GM19025 (cell line): Measurements from ENCODE around the gene TNFRSF1A.
"Not testable (repeated sequence)": the region's sequence is repeated elsewhere in the genome, so short reads cannot be mapped to it uniquely, and the experiment has no call there.

Experiments used
- ATAC-seq: cut with Tn5 transposase; IDR thresholded peaks from one replicate; pipeline ENCODE4 v1.9.1; 2021; ENCODE audit warnings: mild to moderate bottlenecking, low read depth, moderate library complexity; ENCODE audit not compliant: unreplicated experiment

TNFRSF1A gene

GRCh38 chr12:6311822-6312528, 29.9 kb downstream of the TNFRSF1A start:
- ATAC-seq = no peak

- no peak for ATAC-seq
Observed at GRCh38 chr12:6310771-6311610, 30.9 kb downstream of the TNFRSF1A start.

DNA sequence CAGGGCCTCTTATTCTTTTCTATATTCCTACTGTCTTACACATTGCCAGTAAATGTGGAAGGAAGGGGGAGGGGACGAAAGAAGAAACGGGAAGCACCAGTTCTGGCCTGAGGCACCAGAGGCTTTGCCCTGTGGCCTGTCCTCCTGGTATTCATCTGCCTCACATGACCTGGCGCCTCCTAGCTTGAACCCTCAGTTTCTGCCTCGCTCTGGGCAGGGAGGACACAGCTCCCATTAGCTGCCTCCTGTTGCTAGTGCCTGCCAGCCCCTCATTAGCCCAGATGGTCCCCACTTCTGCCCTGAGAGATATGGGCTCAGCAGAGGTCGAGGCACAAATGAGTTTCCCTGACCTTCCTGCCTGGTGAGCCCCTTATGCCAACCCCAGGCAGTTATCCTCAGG, 34.3 kb downstream of the TNFRSF1A start:
- ATAC-seq = no peak

GRCh38 chr12:6306599-6307220, 35.2 kb downstream of the TNFRSF1A start:
- ATAC-seq = no peak

GRCh38 chr12:6306151-6306550, 35.7 kb downstream of the TNFRSF1A start:
- ATAC-seq = no peak

- no peak for ATAC-seq
Observed at GRCh38 chr12:6303071-6303470, 38.8 kb downstream of the TNFRSF1A start.

DNA sequence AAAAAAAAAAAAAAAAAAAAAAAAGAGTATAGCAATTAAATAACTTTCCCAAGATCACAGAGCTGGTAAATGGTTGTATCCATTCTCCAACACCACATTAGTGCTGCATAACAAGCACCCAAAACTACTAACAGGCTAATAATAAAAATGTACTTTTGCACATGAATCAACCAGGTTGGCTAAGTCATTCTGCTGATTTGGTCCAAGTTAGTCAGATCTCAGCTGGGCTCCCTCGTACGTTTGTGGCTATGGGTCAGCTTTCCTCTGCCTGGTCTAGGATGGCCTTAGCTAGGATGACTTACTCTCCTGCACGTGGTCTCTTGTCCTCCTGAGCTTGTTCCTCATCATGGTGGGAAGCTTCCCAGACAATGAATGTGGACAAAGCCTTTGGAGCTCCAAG, 39.3 kb downstream of the TNFRSF1A start:
- ATAC-seq = no peak

DNA sequence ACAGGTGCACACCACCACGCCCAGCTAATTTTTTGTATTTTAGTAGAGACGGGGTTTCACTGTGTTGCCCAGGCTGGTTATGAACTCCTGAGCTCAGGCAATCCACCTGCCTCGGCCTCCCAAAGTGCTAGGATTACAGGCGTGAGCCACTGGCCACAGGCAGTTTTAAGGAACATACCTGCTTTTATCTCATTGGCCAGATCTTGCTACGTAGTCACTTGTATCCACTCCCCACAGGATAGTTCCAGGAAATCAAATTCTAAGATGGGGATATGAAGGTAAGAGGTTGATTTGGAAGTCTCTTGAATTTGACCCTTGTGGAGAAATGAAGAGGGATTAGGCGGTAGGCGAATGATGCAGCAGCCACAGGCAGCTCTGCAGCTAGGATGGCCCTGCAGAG, 40.2 kb downstream of the TNFRSF1A start:
- no peak for ATAC-seq

DNA sequence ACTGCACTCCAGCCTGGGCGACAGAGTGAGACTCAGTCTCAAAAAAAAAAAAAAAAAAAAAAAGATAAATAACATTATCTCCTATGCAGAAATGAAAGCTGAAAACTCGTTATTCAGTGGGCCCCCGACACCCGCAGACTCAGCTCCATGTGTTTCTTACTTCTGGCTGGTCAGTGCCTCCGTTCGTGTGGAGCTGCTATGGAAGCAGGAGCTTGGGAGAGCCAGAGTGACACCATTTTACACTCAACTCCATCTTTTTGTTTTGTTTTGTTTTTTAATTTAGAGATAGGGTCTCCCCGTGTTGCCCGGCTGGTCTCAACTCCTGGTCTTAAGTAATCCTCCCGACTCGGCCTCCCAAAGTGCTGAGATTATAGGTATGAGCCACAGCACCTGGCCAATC, 44.7 kb downstream of the TNFRSF1A start:
- ATAC-seq = no peak

- ATAC-seq = no peak
Observed at GRCh38 chr12:6295094-6295811, 46.6 kb downstream of the TNFRSF1A start.

DNA sequence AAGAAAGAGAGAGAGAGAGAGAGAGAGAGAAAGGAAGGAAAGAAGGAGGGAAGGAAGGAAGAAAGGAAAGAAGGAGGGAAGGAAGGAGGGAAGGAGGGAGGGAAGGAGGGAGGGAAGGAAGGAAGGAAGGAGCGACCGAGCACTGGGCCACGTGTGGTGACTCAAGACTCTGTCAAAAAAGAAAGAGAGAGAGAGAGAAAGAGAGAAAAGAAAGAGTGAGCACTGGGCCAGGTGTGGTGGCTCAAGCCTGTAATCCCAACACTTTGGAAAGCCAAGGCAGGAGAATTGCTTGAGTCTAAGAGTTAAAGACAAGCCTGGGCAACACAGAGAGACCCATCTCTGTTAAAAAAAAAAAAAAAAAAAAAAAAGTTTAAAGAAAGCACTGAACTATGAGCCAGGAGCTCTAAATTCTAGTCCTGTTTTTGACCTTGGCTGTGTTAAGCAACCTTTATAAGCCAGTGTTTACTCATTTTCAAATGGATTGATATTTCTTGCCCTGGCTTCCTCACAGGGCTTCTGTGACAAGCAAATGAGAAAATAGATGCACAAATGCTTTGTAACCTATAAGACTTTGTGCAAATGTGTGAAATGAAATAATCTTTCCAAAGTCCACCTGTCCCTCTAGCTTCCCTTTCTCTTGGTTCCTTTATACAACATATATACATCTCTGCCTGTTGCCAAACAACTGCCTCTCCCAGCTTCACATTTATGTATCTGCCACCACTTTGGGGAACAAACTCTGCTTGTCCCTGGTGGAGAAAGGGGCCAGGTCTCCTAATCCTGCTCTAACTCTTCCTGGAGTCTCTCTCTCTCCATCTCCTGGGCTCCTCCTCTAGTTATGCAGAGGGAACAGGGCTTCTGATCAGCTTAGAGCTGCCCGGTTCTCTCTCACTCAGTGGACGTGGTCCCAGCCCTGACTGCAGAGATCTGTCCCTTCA, 47.5 kb downstream of the TNFRSF1A start:
- no peak for ATAC-seq

DNA sequence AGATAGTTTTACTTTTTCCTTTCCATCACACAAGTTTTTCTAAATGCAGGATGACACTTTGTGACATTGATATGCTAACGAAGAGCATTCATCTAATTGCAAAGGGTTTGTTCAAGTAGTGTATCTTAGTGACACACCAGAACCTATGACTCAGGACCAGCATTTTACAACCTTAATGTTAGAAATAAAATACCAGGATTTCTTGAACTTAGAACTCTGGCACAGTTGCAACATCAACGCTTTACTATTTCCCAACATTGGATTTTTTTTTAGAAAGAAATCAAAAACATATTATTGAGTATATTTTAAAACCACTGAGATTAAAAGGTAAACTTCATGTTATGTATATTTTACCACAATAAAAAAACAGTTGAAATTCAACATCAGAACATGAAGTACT, 49.3 kb downstream of the TNFRSF1A start:
- no peak for ATAC-seq

GRCh38 chr12:6289906-6290305, 52.0 kb downstream of the TNFRSF1A start:
- ATAC-seq = not testable (repeated sequence)

GRCh38 chr12:6289081-6289480, 52.8 kb downstream of the TNFRSF1A start:
- ATAC-seq = not testable (repeated sequence)

DNA sequence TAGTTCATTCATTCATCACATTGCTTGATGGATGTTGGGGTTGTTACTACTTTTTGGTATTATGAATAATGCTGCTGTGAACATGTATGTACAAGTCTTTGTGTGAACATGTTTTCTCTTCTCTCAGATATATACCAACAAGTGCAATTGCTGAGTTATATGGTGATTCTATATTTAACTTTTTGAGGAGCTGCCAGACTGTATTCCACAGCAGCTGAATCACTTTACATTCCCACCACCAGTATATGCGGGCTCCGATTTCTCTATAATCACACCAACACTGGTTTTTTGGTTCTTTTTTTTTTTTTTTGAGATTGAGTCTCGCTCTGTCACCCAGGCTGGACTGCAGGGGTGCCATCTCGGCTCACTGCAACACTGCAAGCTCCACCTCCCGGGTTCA, 53.6 kb downstream of the TNFRSF1A start:
- no peak for ATAC-seq

GRCh38 chr12:6285532-6286306, 56.2 kb downstream of the TNFRSF1A start:
- ATAC-seq = no peak

DNA sequence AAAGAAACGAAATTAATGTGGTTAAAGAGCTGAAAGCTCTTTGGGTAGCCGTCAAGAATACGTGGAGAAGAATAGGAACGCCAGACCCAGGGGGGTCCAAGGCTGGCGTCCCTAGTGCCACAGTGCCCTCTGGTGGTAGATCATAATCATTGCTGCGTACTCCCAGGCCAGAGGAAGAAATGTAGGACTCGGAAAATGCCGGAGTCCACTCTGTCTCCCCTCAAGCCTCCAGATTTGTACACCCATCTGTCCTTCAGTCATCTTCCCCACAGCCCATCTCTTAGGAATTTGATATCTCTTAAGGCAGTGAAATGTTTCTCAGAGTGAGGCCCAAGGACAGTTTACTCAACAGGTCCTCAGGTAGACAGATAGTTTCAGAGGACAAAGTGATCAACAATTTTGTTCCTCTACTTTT, 56.8 kb downstream of the TNFRSF1A start:
- ATAC-seq = no peak

GRCh38 chr12:6284273-6284672, 57.6 kb downstream of the TNFRSF1A start:
- ATAC-seq = no peak

DNA sequence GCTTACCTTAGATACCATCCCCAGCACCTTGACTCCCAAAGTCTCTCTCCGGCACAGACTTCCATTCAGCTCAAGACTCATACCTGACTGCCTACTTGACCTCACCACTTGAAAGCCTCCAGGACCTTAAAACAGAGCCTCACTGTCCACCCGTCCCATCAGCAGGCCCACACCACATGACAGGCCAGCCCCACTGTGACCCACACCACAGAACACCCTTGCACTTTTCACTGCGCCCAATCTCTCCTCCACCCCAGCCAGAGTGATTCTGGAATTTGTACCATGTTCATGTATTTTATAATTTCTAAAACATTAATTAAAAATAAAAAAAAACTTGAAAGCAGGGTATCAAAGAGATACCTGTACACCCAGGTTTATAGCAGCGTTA, 59.4 kb downstream of the TNFRSF1A start:
- ATAC-seq = no peak
